ENCODE measurements around the gene USP2.

Gene USP2

GRCh38 chr11:119343726-119344125, 37.8 kb downstream of the USP2 start:
- Histone ChIP-seq H3K4me1 (peaks cover 0 to 46% (median 23%) of the 10 kb centered on the region in 4 donors), H3K4me3 (no peak overlapping the region), H3K27ac (no peak overlapping the region), H3K27me3 (no peaks in the 10 kb centered on the region), H3K9me3 (no peaks in the 10 kb centered on the region), H3K36me3 (no peaks in the 10 kb centered on the region)
- DNase-seq, result peak in 1 of 2 donors; percentile 61
- TF ChIP-seq, protein P1, sequence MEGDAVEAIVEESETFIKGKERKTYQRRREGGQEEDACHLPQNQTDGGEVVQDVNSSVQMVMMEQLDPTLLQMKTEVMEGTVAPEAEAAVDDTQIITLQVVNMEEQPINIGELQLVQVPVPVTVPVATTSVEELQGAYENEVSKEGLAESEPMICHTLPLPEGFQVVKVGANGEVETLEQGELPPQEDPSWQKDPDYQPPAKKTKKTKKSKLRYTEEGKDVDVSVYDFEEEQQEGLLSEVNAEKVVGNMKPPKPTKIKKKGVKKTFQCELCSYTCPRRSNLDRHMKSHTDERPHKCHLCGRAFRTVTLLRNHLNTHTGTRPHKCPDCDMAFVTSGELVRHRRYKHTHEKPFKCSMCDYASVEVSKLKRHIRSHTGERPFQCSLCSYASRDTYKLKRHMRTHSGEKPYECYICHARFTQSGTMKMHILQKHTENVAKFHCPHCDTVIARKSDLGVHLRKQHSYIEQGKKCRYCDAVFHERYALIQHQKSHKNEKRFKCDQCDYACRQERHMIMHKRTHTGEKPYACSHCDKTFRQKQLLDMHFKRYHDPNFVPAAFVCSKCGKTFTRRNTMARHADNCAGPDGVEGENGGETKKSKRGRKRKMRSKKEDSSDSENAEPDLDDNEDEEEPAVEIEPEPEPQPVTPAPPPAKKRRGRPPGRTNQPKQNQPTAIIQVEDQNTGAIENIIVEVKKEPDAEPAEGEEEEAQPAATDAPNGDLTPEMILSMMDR (IDR thresholded peaks at IDR 0.05), result no peak
- intact Hi-C loops (cut with DNase I; ENCODE audit: low total_unique reads), result no loop called here

GRCh38 chr11:119342362-119343130, 38.9 kb downstream of the USP2 start:
- H3K27me3 ChIP-seq, result no peaks in the 10 kb centered on the region
- TF ChIP-seq, protein P1 (IDR thresholded peaks at IDR 0.05), result no peak
- no peaks in the 10 kb centered on the region for H3K9me3 ChIP-seq
- no peak overlapping the region for H3K4me3 ChIP-seq
- intact Hi-C loops (cut with DNase I; ENCODE audit: low total_unique reads), result no loop called here
- no peak overlapping the region for H3K27ac ChIP-seq
- H3K4me1 ChIP-seq, result peaks cover 0 to 55% (median 33%) of the 10 kb centered on the region in 4 donors
- H3K36me3 ChIP-seq, result no peaks in the 10 kb centered on the region
- peak in 1 of 2 donors; percentile 66 for DNase-seq

- Histone ChIP-seq H3K4me3 (no peak overlapping the region), H3K27me3 (no peaks in the 10 kb centered on the region), H3K36me3 (peaks cover 0 to 3% (median 0%) of the 10 kb centered on the region in 3 donors), H3K4me1 (peaks cover 0 to 50% (median 37%) of the 10 kb centered on the region in 4 donors), H3K9me3 (no peaks in the 10 kb centered on the region), H3K27ac (no peak overlapping the region)
- TF ChIP-seq, protein P1 (IDR thresholded peaks at IDR 0.05), result no peak
- intact Hi-C loops (cut with DNase I; ENCODE audit: low total_unique reads), result no loop called here
- peak in 1 of 2 donors; percentile 62 for DNase-seq
Measured at GRCh38 chr11:119342023-119342300, 39.5 kb downstream of the USP2 start.

GRCh38 chr11:119341222-119342022, 40.1 kb downstream of the USP2 start:
- intact Hi-C loops (cut with DNase I; ENCODE audit: low total_unique reads), result no loop called here
- peak overlapping the region; percentile 70 to 80 for H3K4me3 ChIP-seq

More at GRCh38 chr11:119341222-119342022, 40.1 kb downstream of the USP2 start:
- Histone ChIP-seq H3K27ac (peak overlapping the region; percentile 92 to 93), H3K4me1 (peaks cover 0 to 50% (median 37%) of the 10 kb centered on the region in 4 donors), H3K9me3 (no peaks in the 10 kb centered on the region), H3K36me3 (peaks cover 0 to 8% (median 0%) of the 10 kb centered on the region in 3 donors), H3K27me3 (no peaks in the 10 kb centered on the region)
- TF ChIP-seq, protein P1 (IDR thresholded peaks at IDR 0.05), result no peak
- peak in 1 of 2 donors; percentile 68 for DNase-seq
